ENCODE measurements around the gene AKT1.

DNA sequence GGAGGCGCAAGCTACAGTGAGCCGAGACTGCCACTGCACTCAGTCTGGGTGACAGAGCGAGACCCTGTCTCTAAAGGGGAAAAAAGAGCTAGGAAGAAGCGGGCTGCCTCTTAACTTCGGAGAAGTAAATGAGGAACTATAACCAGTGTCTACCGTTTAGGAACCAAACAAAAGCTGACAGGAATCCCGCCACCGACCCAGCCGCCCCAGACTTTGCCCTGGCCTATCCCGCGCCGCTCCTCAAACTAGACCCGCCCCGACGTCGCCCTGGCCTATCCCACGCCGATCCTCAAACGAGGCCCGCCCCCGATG lies 43.2 kb downstream of the AKT1 start:
- TF ChIP-seq, protein P1, sequence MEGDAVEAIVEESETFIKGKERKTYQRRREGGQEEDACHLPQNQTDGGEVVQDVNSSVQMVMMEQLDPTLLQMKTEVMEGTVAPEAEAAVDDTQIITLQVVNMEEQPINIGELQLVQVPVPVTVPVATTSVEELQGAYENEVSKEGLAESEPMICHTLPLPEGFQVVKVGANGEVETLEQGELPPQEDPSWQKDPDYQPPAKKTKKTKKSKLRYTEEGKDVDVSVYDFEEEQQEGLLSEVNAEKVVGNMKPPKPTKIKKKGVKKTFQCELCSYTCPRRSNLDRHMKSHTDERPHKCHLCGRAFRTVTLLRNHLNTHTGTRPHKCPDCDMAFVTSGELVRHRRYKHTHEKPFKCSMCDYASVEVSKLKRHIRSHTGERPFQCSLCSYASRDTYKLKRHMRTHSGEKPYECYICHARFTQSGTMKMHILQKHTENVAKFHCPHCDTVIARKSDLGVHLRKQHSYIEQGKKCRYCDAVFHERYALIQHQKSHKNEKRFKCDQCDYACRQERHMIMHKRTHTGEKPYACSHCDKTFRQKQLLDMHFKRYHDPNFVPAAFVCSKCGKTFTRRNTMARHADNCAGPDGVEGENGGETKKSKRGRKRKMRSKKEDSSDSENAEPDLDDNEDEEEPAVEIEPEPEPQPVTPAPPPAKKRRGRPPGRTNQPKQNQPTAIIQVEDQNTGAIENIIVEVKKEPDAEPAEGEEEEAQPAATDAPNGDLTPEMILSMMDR (conservative IDR thresholded peaks at IDR 0.05): no peak
- TF ChIP-seq ZFX (IDR thresholded peaks at IDR 0.05): no peak
